Activated T-cell treated with anti-CD3 and anti-CD28 coated beads, Interleukin-2, amount 50 U/mL, for 1 hour (primary cell): ENCODE results near the gene ZAR1.
A peak's percentile ranks its signal among the peaks of the same experiment; 100 is the strongest.

Experiments
- DNase-seq: peaks from one replicate; pipeline ENCODE4 v3.0.0-alpha.2; 2020

Gene ZAR1

GRCh38 chr4:48490680-48491513 is 845 bp downstream of the ZAR1 start:
- DNase-seq, result peak; percentile 18

- no peak for DNase-seq
Observed at GRCh38 chr4:48491514-48492176, 1.6 kb downstream of the ZAR1 start.

GRCh38 chr4:48493452-48494100 is 3.5 kb downstream of the ZAR1 start:
- DNase-seq, result no peak

- no peak for DNase-seq
Observed at GRCh38 chr4:48495941-48496340, 5.9 kb downstream of the ZAR1 start.

- DNase-seq, result no peak
Observed at GRCh38 chr4:48498895-48499294, 8.8 kb downstream of the ZAR1 start.

- no peak for DNase-seq
Observed at GRCh38 chr4:48499551-48500066, 9.6 kb downstream of the ZAR1 start.

- DNase-seq, result no peak
Observed at GRCh38 chr4:48503233-48504025, 13.4 kb downstream of the ZAR1 start.

GRCh38 chr4:48504026-48504330 is 13.9 kb downstream of the ZAR1 start:
- DNase-seq, result no peak

GRCh38 chr4:48504352-48504751 is 14.3 kb downstream of the ZAR1 start:
- no peak for DNase-seq

- no peak for DNase-seq
Observed at GRCh38 chr4:48506716-48507115, 16.7 kb downstream of the ZAR1 start.

- DNase-seq, result no peak
Observed at GRCh38 chr4:48509543-48509942, 19.5 kb downstream of the ZAR1 start.

GRCh38 chr4:48518143-48518542 is 28.1 kb downstream of the ZAR1 start:
- DNase-seq, result no peak

- no peak for DNase-seq
Observed at GRCh38 chr4:48526406-48526805, 36.4 kb downstream of the ZAR1 start.

- no peak for DNase-seq
Observed at GRCh38 chr4:48538358-48538757, 48.3 kb downstream of the ZAR1 start.

GRCh38 chr4:48539597-48539996 is 49.5 kb downstream of the ZAR1 start:
- DNase-seq, result no peak

GRCh38 chr4:48542888-48543287 is 52.8 kb downstream of the ZAR1 start:
- no peak for DNase-seq

- no peak for DNase-seq
Observed at GRCh38 chr4:48543796-48544195, 53.7 kb downstream of the ZAR1 start.
